Thyroid gland (tissue), 4 donors: ENCODE data around the gene GLIS1.

Source experiments
- CTCF ChIP-seq, 6 experiments: fragments of 200-600 bp in 3 of 6; fragments of 450-650 bp in 3 of 6; sonication (generic) in 3 of 6; IDR thresholded peaks; one replicate each; pipeline ENCODE4 v1.5.1; 2016 to 2019; ENCODE audit warnings: antibody characterized with exemption in 6 of 6, mild to moderate bottlenecking in 2 of 6, inconsistent platforms in 1 of 6, moderate library complexity in 1 of 6
- POLR2A ChIP-seq, 2 donors: fragments of 450-650 bp; IDR thresholded peaks; one replicate each; pipeline ENCODE4 v1.6.1; 2017; ENCODE audit warnings: antibody characterized with exemption in 2 of 2, mild to moderate bottlenecking in 2 of 2, moderate library complexity in 1 of 2

- no peak for TF ChIP-seq POLR2A (IDR thresholded peaks at IDR 0.05)
- TF ChIP-seq CTCF (IDR thresholded peaks at IDR 0.05) = no peak
These were observed 98.3 kb downstream of the GLIS1 start for GRCh38 chr1:53640701-53641075.
